Kidney (tissue), 14 donors: ENCODE data around the gene PNPO. TPM values are rescaled to one million over a fixed set of nuclear protein-coding genes. Genes with fewer than 3 reads are reported as not detected.

Experiments
- DNase-seq, 5 donors: peaks; one replicate each; pipeline ENCODE4 v3.0.0-alpha.2; 2013 to 2020
- FAIRE-seq: peaks from 2 replicates; lab custom pipeline; 2012; peaks lifted over from hg19 to GRCh38; lab: Jason Lieb, UNC
- H3K27ac ChIP-seq, 2 donors: one replicate each; pipeline ENCODE4 v1.7.0; 2013; ENCODE audit warnings: low read depth in 2 of 2, low read length in 2 of 2, inconsistent platforms in 1 of 2
- H3K27me3 ChIP-seq: one replicate; pipeline ENCODE4 v1.7.1; 2013; ENCODE audit warnings: low read length, inconsistent platforms; ENCODE audit not compliant: control insufficient read depth, insufficient read depth
- H3K36me3 ChIP-seq, 3 donors: one replicate each; pipeline versions ENCODE4 v1.7.0 to v1.7.1; 2013; ENCODE audit warnings: low read length in 3 of 3, control low read depth in 1 of 3, inconsistent platforms in 1 of 3; ENCODE audit not compliant: insufficient read depth in 3 of 3, control insufficient read depth in 2 of 3
- H3K4me1 ChIP-seq, 3 donors: one replicate each; pipeline versions ENCODE4 v1.7.0 to v1.7.1; 2013; ENCODE audit warnings: low read length in 3 of 3, inconsistent platforms in 1 of 3, low read depth in 1 of 3; ENCODE audit not compliant: control insufficient read depth in 2 of 3, insufficient read depth in 2 of 3
- H3K4me3 ChIP-seq, 3 donors: one replicate each; pipeline versions ENCODE4 v1.7.0 to v1.8.1; 2013; ENCODE audit warnings: low read length in 3 of 3, control low read depth in 1 of 3, inconsistent platforms in 1 of 3
- H3K9ac ChIP-seq, 3 donors: one replicate each; pipeline versions ENCODE4 v1.7.0 to v1.7.1; 2013; ENCODE audit warnings: low read length in 3 of 3, control low read depth in 1 of 3, inconsistent platforms in 1 of 3
- H3K9me3 ChIP-seq, 3 donors: one replicate each; pipeline versions ENCODE4 v1.7.0 to v1.7.1; 2013; ENCODE audit warnings: low read length in 3 of 3, control low read depth in 1 of 3, inconsistent platforms in 1 of 3; ENCODE audit not compliant: control insufficient read depth in 2 of 3, insufficient read depth in 1 of 3
- intact Hi-C: fragments of 100-400 bp; cut with DNase I; formaldehyde crosslinking; loops from one replicate; pipeline ENCODE4 v1.11.1; 2022
- polyA plus RNA-seq: library from polyadenylated mRNA; stranded (reverse); fragments of 350-450 nt; fragmentation: Illumina TruSeq; extraction: RNeasy Lipid Tissue Mini Kit (QIAGEN cat#74804); gene quantifications from one replicate; pipeline ENCODE4 v1.2.3, GENCODE V29; 2014; ENCODE audit warnings: low read depth, low replicate concordance; ENCODE audit not compliant: insufficient read depth
- total RNA-seq: library from RNA; stranded (reverse); fragmentation: NEBNext Ultra II Directional; extraction: Animal tissue kit (Norgen Biotek cat#: 25700); gene quantifications from one replicate; pipeline ENCODE4 v1.2.1, GENCODE V29; 2021
- TF ChIP-seq, protein P1 (sequence below): IDR thresholded peaks from 3 replicates; pipeline ENCODE4 v1.5.1; 2012; ENCODE audit warnings: mild to moderate bottlenecking, moderate library complexity, borderline replicate concordance; ENCODE audit not compliant: insufficient read depth; ENCODE audit errors: extremely low read depth
- donor health status: control.
- donor health status: control.
- donor health status: control.
- donor health status: control.
- donor health status: control.
- donor health status: DM: yes; HTN: yes; CAD: no.
- donor health status: Normal renal cell carcinoma (clear cell type).

Gene PNPO
- total and polyA plus RNA-seq, 2 donors from 2014 or later: 45.1 to 55.8 TPM

DNA sequence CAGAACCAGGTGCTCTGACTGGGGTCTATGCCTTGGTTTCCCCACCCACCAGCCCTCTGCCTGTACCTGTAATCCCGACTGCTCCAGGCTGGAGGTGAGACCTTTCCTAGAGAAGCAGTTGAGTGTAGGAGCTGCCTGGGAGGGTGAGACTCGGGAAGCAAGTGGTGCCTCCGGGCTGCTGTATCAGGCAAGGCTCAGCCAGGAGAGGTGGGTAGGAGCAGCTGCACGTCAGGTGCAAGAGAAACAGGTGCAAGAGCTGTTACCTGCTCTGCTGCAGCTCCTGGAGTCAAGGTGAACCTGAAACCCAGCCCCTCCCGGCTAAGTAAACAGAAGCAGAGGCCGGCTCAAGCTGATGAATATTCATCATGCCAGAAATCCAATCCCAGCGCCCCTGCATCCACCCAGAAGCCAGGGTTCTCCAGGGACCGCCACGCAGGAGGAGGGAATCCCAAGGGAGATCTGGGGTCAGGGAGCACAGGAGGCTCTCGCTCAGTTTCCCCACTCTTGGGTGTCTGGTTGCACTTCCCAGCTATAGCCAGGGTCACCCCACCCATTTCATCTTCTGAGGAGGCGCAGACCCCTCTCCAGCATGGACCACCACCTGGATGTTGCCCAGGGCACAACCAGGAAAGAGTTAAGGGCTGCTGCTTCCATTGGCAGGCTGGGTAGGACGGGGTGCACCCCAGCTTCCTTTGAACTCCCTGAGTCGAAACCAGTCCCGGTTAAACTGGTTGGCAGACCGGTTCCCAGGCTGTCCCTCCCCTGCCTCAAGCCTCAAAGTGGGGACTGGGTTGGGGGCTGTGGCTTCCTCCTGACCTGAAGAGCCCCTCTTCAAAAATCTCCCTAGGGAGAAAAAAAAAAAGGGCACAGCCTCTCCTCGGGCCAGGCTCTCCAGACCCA, 16.5 kb downstream of the PNPO start, which contains the start of gene PRR15L:
Gene PRR15L, minus strand, starts transcription at position 293 of the 900 bp plus-strand sequence. CDS start 4,649 bp downstream, outside the sequence.
- peak; percentile 72 to 86 (median 78) for DNase-seq
- peak within 1 kb of the TSS; percentile 49 to 99 (median 72) for H3K9ac ChIP-seq

DNA sequence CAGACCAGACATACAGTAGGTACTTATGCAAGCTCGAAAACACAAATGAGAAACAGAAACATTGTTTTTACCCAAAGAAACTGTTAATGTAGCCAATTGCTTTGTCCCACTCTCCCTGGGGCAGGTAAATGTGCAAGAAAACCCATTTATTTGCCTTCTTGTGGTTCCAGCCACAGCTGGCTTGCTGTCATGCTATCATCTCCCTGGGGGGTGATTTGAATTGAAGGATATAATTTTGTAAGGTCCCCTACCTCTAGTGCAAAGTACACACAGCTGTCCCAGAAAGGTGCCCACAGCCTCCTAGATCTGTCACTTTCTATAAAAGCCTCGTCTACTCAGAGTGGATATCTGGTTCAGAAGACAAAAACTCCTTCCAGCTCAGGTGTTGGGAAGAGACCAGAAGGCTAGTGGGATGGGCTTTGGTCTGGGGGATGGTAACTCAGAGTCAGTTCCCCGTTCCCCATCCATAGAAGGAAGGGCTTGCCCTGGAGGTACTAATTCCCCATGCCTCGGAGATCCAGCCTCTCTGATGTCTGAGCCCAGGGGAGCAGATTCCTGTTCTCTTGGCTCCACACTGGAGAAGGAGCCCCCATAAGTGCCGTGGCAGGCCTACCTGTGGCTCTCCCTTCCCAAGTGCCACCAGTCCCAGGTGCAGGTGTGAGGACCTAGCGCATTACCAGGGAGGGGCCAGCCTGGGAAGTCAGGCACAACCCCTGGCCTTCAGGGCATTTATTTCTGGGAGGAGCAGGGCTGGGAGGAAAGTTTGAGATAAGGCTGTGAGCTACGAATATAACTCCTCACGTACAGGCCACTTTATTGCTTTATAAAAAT, 18.7 kb downstream of the PNPO start:
- no peak overlapping the region for H3K4me3 ChIP-seq
- FAIRE-seq: no peak
- TF ChIP-seq, protein P1, sequence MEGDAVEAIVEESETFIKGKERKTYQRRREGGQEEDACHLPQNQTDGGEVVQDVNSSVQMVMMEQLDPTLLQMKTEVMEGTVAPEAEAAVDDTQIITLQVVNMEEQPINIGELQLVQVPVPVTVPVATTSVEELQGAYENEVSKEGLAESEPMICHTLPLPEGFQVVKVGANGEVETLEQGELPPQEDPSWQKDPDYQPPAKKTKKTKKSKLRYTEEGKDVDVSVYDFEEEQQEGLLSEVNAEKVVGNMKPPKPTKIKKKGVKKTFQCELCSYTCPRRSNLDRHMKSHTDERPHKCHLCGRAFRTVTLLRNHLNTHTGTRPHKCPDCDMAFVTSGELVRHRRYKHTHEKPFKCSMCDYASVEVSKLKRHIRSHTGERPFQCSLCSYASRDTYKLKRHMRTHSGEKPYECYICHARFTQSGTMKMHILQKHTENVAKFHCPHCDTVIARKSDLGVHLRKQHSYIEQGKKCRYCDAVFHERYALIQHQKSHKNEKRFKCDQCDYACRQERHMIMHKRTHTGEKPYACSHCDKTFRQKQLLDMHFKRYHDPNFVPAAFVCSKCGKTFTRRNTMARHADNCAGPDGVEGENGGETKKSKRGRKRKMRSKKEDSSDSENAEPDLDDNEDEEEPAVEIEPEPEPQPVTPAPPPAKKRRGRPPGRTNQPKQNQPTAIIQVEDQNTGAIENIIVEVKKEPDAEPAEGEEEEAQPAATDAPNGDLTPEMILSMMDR: no peak
- H3K4me1 ChIP-seq: peaks cover 0 to 12% (median 6%) of the 10 kb centered on the region in 3 donors
- no peak overlapping the region for H3K9ac ChIP-seq
- no peak overlapping the region for H3K27ac ChIP-seq
- no peaks in the 10 kb centered on the region for H3K27me3 ChIP-seq
- H3K9me3 ChIP-seq: no peaks in the 10 kb centered on the region
- H3K36me3 ChIP-seq: no peaks in the 10 kb centered on the region
- peak in 1 of 5 donors; percentile 39 for DNase-seq
- intact Hi-C loops: no loop called here

More for the DNA sequence above, 16.5 kb downstream of the PNPO start, which contains the start of gene PRR15L:
- Histone ChIP-seq H3K9me3 (no peaks in the 10 kb centered on the region), H3K4me1 (peaks cover 0 to 23% (median 20%) of the 10 kb centered on the region in 3 donors), H3K27me3 (no peaks in the 10 kb centered on the region), H3K4me3 (peak within 1 kb of the TSS; percentile 44 to 86 (median 80)), H3K27ac (peak within 1 kb of the TSS; percentile 84 to 95), H3K36me3 (no peaks in the 10 kb centered on the region)
- no peak for FAIRE-seq
- TF ChIP-seq, protein P1: no peak
- intact Hi-C loops: no loop called here

DNA sequence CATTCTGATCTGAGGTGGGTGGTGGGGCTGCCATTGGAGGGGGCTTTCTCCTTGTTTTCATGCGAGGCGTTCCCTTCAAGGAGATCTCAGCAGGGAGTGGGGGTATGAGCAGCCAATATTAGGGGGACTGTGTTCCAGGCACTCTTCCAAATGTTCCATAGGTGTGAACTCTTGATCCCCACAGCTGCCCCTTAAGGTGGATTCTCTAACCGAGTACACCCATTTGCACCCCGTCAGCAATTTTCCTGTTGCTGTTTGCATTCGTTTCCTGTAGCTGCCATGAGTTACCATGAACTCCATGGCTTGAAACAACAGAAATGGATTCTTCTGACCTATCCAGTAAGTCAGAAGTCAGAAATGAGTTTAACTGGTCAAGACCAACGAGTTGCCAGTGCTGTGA, 20.0 kb downstream of the PNPO start:
- Histone ChIP-seq H3K9ac (no peak overlapping the region), H3K36me3 (no peaks in the 10 kb centered on the region), H3K27ac (no peak overlapping the region), H3K4me1 (peaks cover 0 to 6% (median 4%) of the 10 kb centered on the region in 3 donors), H3K4me3 (no peak overlapping the region), H3K27me3 (no peaks in the 10 kb centered on the region), H3K9me3 (no peaks in the 10 kb centered on the region)
- FAIRE-seq (no peak), DNase-seq (no peak)
- TF ChIP-seq, protein P1: no peak
- intact Hi-C loops: no loop called here
